Esophagus squamous epithelium (tissue), 4 donors: Measurements from ENCODE around the gene NOTUM.

ENCODE experiments used
- CTCF ChIP-seq, 6 experiments: fragments of 450-650 bp in 4 of 6; fragments of 200-600 bp in 2 of 6; sonication (generic) in 2 of 6; IDR thresholded peaks; one replicate each; pipeline ENCODE4 v1.5.1; 2016 to 2019; ENCODE audit warnings: antibody characterized with exemption in 6 of 6, mild to moderate bottlenecking in 4 of 6, moderate library complexity in 4 of 6
- POLR2A ChIP-seq, 4 donors: fragments of 450-650 bp; IDR thresholded peaks; one replicate each; pipeline ENCODE4 v1.6.1; 2017; ENCODE audit warnings: antibody characterized with exemption in 4 of 4, mild to moderate bottlenecking in 4 of 4, moderate library complexity in 3 of 4

DNA sequence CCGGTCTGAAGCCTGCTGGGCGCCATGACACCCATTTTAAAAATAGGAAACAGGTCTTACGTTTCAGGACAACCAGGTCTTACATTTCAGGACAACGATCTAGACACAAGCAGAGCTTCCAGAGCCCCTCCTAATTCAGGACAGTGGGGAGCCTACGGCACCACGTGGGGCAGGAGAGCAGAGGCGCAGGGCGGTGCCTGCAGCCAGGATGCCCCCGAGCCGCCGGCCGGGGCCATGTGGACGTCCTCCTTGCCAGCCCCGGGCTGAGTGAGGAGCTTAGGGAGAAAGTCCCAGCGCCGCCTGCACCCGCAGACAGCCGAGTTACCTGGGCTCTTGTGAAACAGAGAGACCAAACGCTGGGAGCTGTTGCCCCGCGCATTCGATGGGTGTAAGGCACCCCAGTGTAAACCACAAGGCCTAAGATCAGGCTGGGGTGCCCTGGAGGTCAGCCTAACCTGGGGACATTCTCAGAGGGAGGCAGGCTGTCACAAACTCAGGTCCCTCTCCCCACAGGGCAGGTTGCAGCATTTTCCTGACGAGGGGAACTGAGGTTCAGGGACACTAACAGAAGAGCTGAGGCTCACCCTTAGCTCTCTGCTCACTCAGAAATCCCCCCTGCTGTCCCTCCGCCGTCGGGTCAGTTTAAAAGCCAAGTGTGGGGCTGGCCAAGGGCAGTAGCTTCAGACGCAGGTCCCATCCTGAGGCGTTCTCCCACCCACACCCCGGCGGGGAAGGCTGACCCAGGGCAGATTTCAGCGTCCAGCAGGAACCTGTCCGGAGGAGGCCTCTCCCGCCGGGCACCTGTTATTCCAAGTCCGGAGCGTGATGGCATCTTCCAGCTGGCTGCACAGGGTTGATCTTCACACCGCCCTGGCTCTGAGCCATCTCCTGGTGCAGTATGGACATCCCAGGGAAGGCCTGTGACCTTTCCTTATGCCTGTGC lies 1.8 kb upstream of the NOTUM start:
- TF ChIP-seq CTCF (IDR thresholded peaks at IDR 0.05) (no peak), POLR2A (IDR thresholded peaks at IDR 0.05) (no peak)
